ENCODE measurements around the gene WIPI1.

WIPI1 gene

DNA sequence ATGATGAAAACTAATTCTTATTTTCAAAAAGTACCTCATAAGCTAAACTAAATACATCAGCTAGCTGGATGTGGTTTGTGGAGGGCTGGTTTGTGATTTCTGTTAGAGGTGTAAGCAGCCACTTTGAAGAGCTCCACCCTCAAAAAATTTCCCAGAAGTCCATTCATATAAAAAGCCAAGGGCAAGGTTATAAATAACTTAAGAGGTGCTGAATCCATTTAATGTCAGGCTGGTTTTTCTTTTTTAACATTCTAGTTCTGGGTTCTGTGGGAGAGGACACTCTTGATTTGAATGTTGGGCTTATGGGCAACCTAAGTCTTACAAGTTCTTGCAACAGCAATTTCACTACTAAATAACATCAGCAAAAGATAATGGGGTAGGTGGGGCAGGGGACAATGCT, 3.4 kb upstream of the WIPI1 start:
- DNase-seq (ENCODE audit: low spot score) = no peak

DNA sequence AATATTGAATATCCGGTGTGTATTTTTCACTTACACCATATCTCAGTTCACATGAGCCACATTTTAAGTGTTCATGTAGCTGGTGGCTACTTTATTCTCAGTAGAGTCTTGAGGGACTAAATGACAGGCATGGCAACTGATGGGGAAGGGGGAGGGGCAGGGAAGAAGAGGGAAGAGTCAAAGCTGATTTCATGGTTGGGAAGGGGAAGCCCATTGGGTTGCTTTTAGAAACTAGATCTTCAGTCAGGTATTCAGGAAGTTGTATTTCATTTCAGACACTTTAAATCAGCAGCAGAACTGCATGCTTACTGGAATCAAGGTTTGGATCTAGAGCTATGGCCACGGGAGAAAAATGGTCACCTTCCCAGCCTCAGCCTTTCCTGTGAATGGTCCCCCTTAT, 2.9 kb upstream of the WIPI1 start:
- no peak for DNase-seq (ENCODE audit: low spot score)

DNA sequence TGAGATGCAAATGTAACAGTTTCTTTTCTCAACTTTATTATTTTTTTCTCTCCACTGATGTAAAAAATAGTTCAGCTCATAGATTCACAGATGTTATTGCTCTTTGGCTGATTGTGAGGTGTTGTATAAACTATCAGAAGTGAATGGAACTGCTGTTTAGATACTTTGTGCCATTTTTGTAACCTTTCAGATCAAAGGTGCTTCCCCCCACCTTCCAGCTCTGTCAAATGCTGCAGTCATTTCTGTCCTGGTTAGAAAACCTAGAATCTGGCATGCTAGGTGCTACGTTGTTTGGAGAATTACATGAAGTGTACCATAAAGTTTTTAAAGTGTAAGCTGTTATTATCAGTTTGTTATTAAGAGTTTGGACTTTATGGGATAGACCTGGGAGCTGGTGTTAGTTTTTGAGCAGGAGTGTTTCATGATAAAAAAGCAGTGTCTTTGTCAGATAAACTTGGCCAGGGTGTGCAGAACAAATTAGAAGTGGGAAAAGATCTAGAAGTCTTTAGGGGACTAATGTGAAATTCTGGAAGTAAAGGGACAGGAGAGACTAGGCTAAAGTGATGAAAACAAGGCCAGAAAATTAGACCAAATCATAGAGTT, 1.8 kb upstream of the WIPI1 start:
- no peak for DNase-seq (ENCODE audit: low spot score)

DNA sequence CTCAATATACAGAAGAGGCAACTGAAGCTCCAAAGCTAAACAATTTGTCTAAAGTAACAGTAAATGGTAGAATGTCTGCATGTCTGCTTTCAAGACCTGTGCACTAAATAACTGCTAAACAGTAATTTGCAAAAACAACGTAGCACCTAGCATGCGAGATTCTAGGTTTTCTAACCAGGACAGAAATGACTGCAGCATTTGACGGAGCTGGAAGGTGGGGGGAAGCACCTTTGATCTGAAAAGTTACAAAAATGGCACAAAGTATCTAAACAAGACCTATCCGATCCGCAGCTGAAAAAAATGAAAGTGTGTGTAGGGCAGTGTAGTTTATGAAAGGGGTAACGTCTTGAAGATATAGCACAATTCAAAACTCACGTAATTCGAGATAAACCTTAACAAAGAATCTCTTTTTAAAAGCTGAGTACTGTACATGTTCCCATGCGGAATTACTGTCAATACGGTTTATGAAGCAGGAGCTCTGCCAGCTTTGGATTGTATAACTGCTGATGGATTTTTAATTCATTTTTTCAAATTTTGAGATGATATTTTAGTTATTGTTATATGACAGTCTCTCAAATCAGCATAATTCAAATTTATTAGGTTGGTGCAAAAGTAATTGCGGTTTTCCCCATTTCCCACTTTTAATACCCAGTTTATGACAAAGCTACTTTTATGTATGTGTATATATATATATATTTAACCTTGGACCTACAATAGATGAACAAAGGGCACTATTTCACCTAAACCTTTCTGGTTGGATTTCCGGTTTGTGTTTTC, 1.2 kb upstream of the WIPI1 start:
- DNase-seq (ENCODE audit: low spot score) = no peak

DNA sequence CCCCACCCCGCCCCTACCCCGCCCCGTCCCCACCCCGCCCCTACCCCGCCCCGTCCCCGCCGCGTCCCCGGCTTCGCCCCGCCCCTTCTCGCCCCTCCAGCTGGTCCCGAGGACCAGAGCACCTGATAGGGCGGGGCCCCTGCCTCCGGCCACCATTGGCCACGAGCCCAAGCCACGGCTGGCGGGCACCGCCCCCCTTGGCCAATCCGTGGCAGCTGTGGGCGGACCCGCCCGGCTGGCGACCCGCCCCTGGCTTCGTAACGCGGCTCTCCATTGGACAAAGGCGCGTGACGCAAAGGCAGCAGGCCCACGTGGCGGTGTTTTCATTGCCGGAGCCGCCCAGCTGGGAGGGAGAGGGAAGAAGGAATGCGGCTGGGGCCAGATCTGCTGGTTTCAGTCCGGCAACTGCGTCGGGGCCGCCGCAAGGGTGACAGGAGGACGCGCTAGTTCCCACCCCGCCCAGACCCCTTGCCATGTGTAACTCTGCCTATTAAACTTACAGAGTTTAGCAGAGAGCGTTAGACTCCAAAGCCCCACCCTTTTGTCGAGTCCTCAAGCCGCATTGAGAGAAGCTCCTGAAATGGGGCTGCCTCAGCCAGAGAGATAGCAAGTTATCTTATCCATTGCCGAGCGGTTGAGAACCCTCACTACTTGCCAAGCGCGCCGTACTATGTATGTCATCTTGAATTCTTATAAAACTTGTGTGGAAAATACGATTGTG, 403 bp upstream of the WIPI1 start:
- DNase-seq (ENCODE audit: low spot score) = peak; percentile 99

DNA sequence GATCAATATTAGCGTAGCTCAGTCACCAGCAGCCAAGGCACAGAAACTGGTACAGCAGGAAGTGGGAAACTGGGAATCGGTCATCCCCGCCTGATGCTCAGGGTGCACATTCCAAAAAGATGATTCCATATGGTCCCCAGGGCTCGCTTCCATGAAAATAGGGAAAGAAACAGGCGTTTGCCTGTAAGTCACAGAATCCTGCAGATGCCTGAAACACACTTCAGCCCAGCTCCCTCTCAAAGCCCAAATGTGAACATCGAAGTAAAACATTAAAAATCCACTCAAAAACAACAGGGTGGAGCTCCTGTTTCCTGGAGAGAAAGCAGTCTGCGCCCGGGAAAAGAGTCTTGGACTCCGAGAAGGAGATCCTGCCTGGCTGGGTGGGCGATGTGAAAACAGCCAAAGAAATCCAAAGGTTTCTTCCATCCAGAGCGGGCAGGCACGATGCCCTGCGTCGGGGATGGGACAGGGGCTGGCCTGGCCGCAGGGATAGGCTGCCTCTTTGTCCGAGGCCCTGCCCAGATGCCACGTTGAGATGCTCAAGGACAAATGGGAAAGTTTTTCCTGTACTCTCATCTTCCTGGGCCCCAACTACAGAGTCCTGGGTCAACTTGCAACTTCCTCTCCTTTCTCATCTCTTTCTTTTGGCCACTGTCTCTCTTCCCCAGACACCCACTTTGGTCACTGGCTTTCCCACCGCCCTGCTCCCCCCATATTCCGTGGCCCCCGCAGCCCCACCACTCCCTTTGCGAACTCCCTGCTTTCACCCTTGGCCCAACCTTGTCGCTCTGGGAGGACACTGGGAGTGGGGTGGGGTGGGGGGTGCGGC, 743 bp downstream of the WIPI1 start:
- DNase-seq (ENCODE audit: low spot score) = no peak

DNA sequence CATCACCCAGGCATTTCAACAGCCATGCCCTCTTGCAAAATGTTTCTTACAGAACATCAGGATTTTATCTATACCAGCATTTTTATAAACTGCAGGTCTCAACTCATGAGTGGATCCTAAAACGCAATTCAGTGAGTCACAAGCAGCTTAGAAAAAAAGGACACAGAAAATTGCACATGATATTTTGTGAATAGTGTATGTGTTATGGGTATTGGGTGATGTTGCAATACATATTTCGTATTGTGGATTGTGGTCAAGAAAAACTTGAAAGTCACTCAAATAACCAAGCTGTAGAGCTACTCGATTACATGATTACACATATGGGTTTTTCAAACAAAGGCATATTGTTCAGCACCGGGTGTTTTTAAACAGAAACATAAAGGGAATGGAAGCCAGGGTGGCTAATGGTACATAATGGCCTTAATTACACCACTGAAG, 1.4 kb downstream of the WIPI1 start:
- DNase-seq (ENCODE audit: low spot score) = no peak

DNA sequence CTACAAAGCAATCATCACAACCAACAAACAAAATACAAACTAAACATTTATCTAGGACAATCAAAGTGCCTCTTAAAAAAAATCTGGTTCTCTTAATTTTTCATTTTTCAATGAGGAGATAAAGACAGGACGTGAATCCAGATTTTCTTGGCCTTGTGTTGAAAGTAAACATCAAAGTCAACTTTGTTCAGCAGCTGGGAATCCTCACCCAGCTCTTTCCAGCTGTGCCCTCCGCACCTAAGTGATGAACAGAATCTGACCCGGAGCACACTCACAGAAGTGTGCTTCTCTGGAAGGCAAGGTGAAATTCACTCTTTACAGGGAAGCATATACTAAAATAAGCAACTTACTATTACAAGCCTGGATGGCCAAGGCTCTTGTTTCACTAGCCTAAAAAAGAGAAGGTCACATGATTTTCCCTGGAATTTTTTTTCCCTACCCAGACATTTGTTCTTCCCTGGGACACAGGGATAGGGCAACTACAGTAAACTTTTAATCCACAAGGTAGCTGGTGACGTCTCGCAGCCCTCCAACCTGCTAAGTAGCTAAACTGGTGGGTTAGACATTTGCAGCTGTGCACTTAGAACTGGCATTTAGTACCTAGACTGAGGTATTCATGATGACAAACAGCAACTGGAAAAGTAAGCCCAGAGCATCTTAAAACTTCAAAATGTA, 3.2 kb downstream of the WIPI1 start:
- DNase-seq (ENCODE audit: low spot score) = no peak

DNA sequence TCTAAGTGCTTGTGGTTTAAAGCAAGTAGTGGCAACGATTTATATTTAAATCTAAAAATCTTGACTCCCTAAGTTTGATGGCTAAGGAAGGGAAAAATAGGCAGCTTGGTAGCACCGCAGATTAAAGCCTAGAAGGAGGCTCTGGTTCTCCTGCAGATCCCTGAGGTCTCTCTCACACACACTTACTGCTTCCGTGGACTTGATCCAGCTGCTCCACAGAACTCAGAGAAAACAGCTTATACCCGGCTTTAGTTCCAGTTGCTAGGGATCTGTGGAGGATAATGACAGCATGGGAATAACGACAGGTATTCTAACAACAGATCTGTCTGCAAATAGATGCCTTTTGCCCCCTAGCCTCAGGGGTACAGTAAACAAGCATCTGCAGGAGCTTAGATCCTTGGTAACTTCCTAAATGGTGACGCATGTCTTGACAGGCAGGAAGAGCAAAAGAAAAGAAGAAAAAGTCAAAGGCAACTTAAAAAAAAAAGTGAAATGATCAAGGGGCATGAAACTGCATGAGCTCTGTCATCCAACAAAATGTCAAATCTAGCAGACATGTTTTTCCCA, 4.5 kb downstream of the WIPI1 start:
- DNase-seq (ENCODE audit: low spot score) = no peak

DNA sequence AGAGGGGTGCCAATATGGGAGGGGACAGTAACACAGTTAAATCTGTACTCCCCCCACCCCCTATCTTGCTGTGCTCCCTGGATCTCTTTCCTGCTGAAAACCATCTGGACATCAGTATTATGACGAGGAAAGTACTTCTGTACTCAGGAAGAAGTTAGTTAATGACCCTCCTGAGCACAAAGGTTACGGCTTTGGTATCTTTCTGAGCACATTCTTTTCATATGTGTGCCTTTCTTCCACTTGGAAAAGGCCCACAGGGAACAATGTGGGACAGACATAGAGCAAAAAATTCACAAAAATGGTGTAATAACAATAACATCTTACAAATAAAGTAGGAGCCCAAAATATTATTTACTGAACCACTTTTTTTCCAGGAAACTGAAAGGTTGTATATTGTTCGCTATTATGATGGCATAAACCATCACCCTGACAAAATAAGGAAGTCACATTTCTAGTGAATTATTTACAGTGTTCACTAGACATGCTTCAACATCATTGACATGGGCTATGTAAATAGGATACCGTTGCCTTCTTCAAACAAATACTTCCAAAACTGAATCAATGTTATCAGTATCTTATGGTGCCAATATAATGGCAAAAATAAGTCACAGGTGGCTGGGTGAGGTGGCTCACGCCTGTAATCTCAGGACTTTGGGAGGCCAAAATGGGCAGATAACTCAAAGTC, 5.5 kb downstream of the WIPI1 start:
- no peak for DNase-seq (ENCODE audit: low spot score)

DNA sequence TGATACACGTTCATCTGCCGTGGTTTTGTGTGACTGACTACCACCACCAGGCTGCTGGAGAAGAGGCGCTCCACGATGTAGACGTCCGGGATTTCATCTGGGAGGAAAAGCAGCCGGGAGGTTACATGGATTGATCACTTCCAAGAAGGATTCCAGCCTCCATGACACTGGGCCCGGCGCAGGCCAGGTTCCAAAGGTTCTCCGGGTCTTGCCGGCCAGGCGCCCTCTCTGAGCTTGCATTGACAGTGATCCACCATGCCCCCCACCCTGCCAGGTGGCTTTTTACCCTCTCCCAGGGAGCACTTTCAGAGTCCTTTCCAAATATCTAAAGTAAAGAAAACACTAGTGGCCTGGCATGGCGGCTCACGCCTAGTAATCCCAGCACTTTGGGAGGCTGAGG, 6.5 kb downstream of the WIPI1 start:
- no peak for DNase-seq (ENCODE audit: low spot score)

DNA sequence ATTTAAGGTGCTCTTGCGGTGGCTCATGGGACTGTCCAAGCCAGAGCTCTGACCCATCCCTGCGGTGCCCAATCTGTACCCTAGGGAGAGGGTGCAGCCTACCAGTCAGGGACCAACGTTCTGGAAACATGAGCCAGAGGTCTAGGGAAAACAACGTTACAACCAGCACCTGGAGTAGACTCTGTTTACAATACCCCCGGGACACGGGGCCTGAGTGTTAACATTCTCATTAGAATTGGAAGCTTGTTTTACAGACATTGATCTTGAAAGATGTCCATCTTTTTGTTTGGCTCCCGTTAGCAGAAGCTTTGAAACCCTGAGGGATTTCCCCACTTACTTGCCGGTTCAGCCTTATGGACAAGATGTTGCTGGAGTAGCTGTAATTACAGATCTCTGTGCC, 6.9 kb downstream of the WIPI1 start:
- DNase-seq (ENCODE audit: low spot score) = no peak

DNA sequence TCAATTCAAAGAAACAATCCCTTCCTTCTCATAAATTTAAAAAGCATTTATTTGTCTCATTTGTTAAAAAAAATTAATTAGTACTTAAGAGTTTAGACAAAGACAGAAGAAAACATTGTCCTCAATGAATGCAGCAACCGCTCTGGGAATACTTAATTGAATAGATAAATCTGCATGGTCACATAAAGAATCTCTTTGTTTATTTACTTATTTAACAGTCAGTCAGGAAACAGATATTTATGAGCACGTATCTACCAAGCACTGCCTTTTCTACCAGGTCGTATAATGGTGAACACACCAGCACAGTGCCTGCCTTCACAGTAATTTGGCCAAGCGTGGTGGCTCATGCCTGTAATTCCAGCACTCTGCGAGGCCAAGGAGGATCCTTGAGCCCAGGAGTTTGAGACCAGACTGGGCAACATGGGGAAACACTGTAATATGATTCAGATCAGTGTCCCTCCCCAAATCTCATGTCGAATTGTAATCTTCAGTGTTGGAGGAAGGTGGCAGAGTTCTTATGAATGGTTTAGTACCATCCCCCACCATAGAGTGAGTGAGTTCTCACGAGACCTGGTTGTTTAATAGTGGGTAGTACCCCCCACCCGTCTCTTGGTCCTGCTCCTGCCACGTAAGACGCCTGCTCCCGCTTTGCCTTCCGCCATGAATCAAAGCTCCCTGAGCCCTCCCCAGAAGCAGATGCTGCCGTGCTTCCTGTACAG, 8.1 kb downstream of the WIPI1 start:
- DNase-seq (ENCODE audit: low spot score) = no peak

DNA sequence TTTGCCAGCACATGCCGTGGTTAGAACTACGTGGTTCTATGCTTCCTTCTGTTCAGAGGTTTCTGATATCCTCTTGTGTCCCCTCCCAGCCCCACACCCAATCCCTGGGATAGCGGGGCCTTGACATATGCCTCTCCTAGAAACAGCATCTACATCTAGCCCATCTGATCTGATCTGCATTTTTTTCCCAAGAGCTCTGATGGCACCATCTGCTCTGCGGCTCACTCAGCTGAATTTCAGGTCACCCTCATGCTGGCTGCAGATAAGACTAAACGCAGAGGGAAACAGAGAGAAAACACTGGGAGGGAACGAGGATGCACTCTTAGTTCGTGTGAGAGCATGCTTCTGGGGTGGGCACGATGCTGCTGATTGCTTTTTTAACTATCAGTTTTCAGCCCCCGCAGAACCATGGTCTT, 10.7 kb downstream of the WIPI1 start:
- no peak for DNase-seq (ENCODE audit: low spot score)

DNA sequence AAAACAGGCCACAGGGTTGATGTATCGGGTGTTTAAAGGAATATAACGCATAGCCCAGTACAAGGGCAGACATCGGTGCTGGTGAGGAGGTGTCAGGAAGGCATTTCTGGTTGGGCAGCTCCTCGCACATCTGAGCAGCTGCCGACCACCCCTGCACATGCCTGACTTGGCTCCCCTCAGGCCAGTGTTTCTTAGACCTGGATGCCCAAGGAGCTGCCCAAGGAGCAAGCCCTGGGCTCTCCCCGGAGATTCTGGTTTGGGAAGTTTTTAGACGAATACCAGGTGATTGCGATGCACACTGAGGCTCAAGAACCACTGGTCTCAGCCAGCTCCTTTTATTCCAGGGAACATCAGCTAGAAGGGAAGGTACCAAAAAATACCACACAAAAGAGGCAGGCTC, 11.6 kb downstream of the WIPI1 start:
- no peak for DNase-seq (ENCODE audit: low spot score)

DNA sequence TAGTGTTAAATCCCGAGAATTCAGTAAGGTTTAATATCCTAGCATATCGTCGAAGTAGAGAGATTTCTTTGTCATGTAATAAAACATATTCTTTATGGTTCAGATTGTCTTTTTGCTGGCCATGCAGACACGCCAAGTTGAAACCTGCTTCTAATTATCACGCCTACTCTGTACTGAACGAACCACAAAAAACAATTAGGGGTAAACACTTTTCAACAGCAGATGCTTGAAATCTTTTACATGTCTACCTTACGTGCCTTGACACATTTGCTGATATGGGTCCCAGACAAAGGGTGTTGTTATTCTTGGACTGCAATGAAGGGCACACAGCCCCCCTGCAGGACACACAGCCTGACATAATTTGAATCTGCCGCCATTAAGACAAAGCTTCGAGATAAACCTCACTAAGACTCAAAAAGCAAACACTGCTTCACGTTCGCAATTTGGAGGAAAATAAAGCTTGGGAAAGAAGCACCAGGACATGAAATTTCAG, 13.3 kb downstream of the WIPI1 start:
- no peak for DNase-seq (ENCODE audit: low spot score)

DNA sequence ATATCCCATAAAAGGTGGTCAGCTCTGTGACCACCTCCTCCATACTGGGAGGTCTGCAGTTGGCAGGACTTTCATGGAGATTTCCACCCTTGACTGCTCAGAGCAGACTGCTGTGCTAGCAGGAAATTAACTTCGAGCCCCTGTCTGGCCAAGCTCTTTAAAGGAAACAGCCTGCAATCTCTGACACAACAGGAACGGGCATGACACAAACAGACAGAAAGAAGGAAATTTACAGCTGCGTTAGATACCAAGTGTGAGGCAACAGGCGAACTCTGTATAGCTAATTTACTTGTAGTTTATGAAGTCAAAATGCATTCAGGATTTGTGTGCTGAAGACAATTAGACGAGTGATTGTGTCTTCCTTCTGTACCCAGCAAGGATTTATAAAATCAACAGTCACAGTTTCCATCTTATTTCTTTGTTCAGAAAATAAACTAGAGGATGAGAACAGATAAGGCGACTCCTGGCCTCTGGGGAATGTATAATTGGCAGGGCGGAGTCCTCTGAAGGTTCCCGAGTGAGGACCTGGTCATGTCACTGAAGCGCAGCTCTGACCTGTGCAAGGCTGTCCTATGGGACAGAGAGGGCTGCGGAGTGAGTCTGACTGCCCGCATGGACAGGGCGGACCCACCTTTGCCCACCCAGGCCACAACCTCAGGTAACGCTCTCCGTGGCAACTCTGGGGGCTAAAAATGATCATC, 16.1 kb downstream of the WIPI1 start:
- DNase-seq (ENCODE audit: low spot score) = no peak

DNA sequence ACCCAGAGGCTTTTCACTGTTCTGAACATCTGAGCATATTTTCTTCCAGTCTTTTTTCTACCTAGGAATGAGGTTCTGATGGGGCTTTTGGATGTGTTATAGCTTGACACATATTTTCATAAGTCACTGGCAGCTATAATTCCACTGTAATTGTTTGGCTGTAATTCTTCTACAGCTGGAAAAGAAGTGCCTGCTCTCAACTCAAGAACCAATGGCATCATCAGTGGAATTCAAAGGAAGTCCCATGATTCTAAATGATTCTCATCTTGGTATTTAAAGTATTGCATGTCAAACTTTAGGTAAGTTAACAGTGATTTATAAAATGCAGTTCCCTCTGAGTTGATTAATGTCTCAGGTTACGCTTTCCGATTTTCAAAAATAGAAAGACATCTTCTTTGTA, 16.8 kb downstream of the WIPI1 start:
- no peak for DNase-seq (ENCODE audit: low spot score)

DNA sequence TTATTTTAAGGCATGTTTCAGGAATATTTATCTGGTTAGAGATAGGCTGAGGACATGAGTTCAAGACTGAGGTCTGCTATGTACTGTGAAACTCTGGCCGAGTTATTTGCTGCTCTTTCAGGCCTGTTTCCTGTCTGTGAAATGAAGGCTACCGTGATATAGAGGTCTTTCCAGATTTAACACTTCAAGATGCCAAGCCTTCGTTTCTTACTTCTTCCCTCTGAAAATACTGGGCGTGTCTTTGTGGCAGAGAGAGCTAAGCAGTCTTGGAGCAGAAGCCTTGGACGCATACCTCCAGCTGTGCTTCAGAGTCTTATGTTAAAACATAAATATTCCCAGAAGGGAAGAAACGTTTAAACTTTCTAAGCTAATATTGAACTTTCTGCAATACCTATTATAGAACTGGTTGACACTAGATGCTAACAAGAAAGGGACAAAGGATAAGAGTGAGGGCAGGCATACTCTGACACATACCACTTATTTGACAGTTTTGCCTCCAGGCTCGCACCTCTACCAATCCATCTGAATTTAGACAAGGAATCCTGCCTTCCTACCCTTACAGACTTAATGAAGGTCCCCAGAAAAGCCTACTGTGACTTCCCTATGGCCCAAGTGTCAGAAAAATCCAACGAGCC, 17.5 kb downstream of the WIPI1 start:
- no peak for DNase-seq (ENCODE audit: low spot score)

Data from germinal center (tissue), 1 donor.